ENCODE measurements around the gene HERC3. TPM values are rescaled to one million over a fixed set of nuclear protein-coding genes. Genes with fewer than 3 reads are reported as not detected.
A peak's percentile ranks its signal among the peaks of the same experiment; 100 is the strongest.

HERC3 gene
- total RNA-seq, 1 experiment from 2014 or later = 16.9 TPM

- Histone ChIP-seq H3F3A (ENCODE audit: insufficient read depth, low read depth) (peaks cover 21% of the 10 kb centered on the region), H3K9me3 (ENCODE audit: insufficient read depth, low read depth) (no peaks in the 10 kb centered on the region), H3K9me2 (ENCODE audit: insufficient read depth) (no peaks in the 10 kb centered on the region), H3K27me3 (ENCODE audit: insufficient read depth, low read depth) (no peaks in the 10 kb centered on the region), H4K20me1 (ENCODE audit: insufficient read depth) (no peaks in the 10 kb centered on the region), H3K27ac (peak overlapping the region; percentile 97), H3K4me1 (replicated peaks; ENCODE audit: insufficient read depth) (peaks cover 35% of the 10 kb centered on the region), H3K4me3 (peak overlapping the region; percentile 34; the same call in 1 of the 2 replicates), H3K79me2 (ENCODE audit: low read depth) (no peaks in the 10 kb centered on the region), H2AFZ (no peak overlapping the region), H3K4me2 (peak overlapping the region; percentile 71), H3K36me3 (ENCODE audit: low read depth) (no peaks in the 10 kb centered on the region)
- TF ChIP-seq CTCF (conservative IDR thresholded peaks at IDR 0.05) = no peak
- no peak for TF ChIP-seq EZH2 (IDR thresholded peaks at IDR 0.05; ENCODE audit: low read depth)
- DNase-seq = no peak
- intact Hi-C loops (cut with micrococcal nuclease; ENCODE audit: unreplicated experiment) = loop anchor here (1.0 to 2.0 kb wide), 2 partner anchors 13 to 47 kb away; no protein-coding TSS in a partner anchor
- BruUV-seq (replicated peaks) = no TSS peak
- CTCF ChIA-PET = no interaction called here
- POLR2A ChIA-PET (ENCODE audit: unreplicated experiment) = interaction anchor here (0.6 to 0.8 kb wide), 3 partner anchors 73 to 452 kb away, joined by 3 to 9 read pairs (median 6); no protein-coding TSS in a partner anchor
Measured at GRCh38 chr4:88599714-88600113, 7.4 kb downstream of the HERC3 start.

GRCh38 chr4:88600176-88600838, 8.0 kb downstream of the HERC3 start:
- H3K27me3 ChIP-seq (ENCODE audit: insufficient read depth, low read depth) = no peaks in the 10 kb centered on the region
- CTCF ChIA-PET = interaction anchor here (0.6 kb wide), 1 partner anchor 520 kb away, joined by 4 read pairs; no protein-coding TSS in a partner anchor
- DNase-seq = peak in 1 of 2 experiments; percentile 91
- H3K4me2 ChIP-seq = peak overlapping the region; percentile 71
- H3K27ac ChIP-seq = peak overlapping the region; percentile 97
- no peaks in the 10 kb centered on the region for H3K9me2 ChIP-seq (ENCODE audit: insufficient read depth)
- H3F3A ChIP-seq (ENCODE audit: insufficient read depth, low read depth) = peaks cover 21% of the 10 kb centered on the region
- H3K79me2 ChIP-seq (ENCODE audit: low read depth) = no peaks in the 10 kb centered on the region
- BruUV-seq (replicated peaks) = TSS peak; percentile 8
- TF ChIP-seq EZH2 (IDR thresholded peaks at IDR 0.05; ENCODE audit: low read depth) = no peak
- no peak for TF ChIP-seq CTCF (conservative IDR thresholded peaks at IDR 0.05)
- intact Hi-C loops (cut with micrococcal nuclease; ENCODE audit: unreplicated experiment) = loop anchor here (1.0 to 2.0 kb wide), 2 partner anchors 12 to 46 kb away; no protein-coding TSS in a partner anchor
- H3K9me3 ChIP-seq (ENCODE audit: insufficient read depth, low read depth) = no peaks in the 10 kb centered on the region
- no peak overlapping the region for H2AFZ ChIP-seq
- no peaks in the 10 kb centered on the region for H3K36me3 ChIP-seq (ENCODE audit: low read depth)
- peak overlapping the region; percentile 34; the same call in 1 of the 2 replicates for H3K4me3 ChIP-seq
- H3K4me1 ChIP-seq (replicated peaks; ENCODE audit: insufficient read depth) = peaks cover 35% of the 10 kb centered on the region
- POLR2A ChIA-PET (ENCODE audit: unreplicated experiment) = interaction anchor here (0.6 to 0.8 kb wide), 4 partner anchors 12 to 452 kb away, joined by 3 to 9 read pairs (median 6); no protein-coding TSS in a partner anchor
- no peaks in the 10 kb centered on the region for H4K20me1 ChIP-seq (ENCODE audit: insufficient read depth)

GRCh38 chr4:88604978-88605678, 12.8 kb downstream of the HERC3 start:
- Histone ChIP-seq H3K4me1 (replicated peaks; ENCODE audit: insufficient read depth) (peaks cover 19% of the 10 kb centered on the region), H3K9me3 (ENCODE audit: insufficient read depth, low read depth) (no peaks in the 10 kb centered on the region), H3K36me3 (ENCODE audit: low read depth) (no peaks in the 10 kb centered on the region), H2AFZ (no peak overlapping the region), H3K4me2 (no peak overlapping the region), H3F3A (ENCODE audit: insufficient read depth, low read depth) (peaks cover 8% of the 10 kb centered on the region), H3K27ac (no peak overlapping the region), H3K27me3 (ENCODE audit: insufficient read depth, low read depth) (no peaks in the 10 kb centered on the region), H3K79me2 (ENCODE audit: low read depth) (no peaks in the 10 kb centered on the region), H4K20me1 (ENCODE audit: insufficient read depth) (no peaks in the 10 kb centered on the region), H3K9me2 (ENCODE audit: insufficient read depth) (no peaks in the 10 kb centered on the region), H3K4me3 (no peak overlapping the region)
- no TSS peak for BruUV-seq (replicated peaks)
- ChIA-PET POLR2A (ENCODE audit: unreplicated experiment) (no interaction called here), CTCF (no interaction called here)
- intact Hi-C loops (cut with micrococcal nuclease; ENCODE audit: unreplicated experiment) = no loop called here
- no peak for DNase-seq
- TF ChIP-seq CTCF (conservative IDR thresholded peaks at IDR 0.05) (no peak), EZH2 (IDR thresholded peaks at IDR 0.05; ENCODE audit: low read depth) (no peak)
